Activated naive CD4-positive, alpha-beta T cell treated with anti-CD3 and anti-CD28 coated beads for 36 hours (primary cell): Measurements from ENCODE around the gene UCN2. TPM values are rescaled to one million over a fixed set of nuclear protein-coding genes. Genes with fewer than 3 reads are reported as not detected.

Source experiments
- CTCF ChIA-PET: fragments of 350-600 bp; sonication (Branson Sonifier 250); formaldehyde crosslinking; loops from one replicate; lab custom pipeline; 2021; ENCODE audit warnings: antibody characterized with exemption; lab: Charles Lee
- DNase-seq: peaks from one replicate; pipeline ENCODE4 v3.0.0-alpha.2; 2020
- H3K27ac Mint-ChIP-seq: one replicate; pipeline ENCODE4 v1.8.0; 2021; ENCODE audit warnings: mild to moderate bottlenecking, mixed read lengths
- H3K27me3 Mint-ChIP-seq: one replicate; pipeline ENCODE4 v1.8.0; 2021; ENCODE audit warnings: low read depth, mixed read lengths
- H3K36me3 Mint-ChIP-seq: one replicate; pipeline ENCODE4 v1.8.0; 2021; ENCODE audit warnings: low read depth, mixed read lengths
- H3K4me1 Mint-ChIP-seq: one replicate; pipeline ENCODE4 v1.8.0; 2021; ENCODE audit warnings: low read depth, mixed read lengths
- H3K4me3 Mint-ChIP-seq: one replicate; pipeline ENCODE4 v1.8.0; 2021; ENCODE audit warnings: mild to moderate bottlenecking, moderate library complexity, mixed read lengths
- H3K9me3 Mint-ChIP-seq: one replicate; pipeline ENCODE4 v1.8.0; 2021; ENCODE audit warnings: mixed read lengths
- intact Hi-C: fragments of 100-400 bp; cut with micrococcal nuclease; formaldehyde crosslinking; loops from one replicate; pipeline ENCODE4 v1.15.1; 2023
- microRNA-seq: library from miRNA; unstranded; fragments of <30 nt; microRNA quantifications from one replicate; pipeline ENCODE4 v1.2.0, GENCODE V29; 2022; ENCODE audit warnings: borderline microRNAs expressed, borderline replicate concordance
- total RNA-seq, 2 experiments: library from RNA; stranded (reverse); gene quantifications; one replicate each; pipeline ENCODE4 v1.2.3, GENCODE V29; 2021

Gene UCN2
- total RNA-seq, 2 experiments from 2014 or later, result not detected

DNA sequence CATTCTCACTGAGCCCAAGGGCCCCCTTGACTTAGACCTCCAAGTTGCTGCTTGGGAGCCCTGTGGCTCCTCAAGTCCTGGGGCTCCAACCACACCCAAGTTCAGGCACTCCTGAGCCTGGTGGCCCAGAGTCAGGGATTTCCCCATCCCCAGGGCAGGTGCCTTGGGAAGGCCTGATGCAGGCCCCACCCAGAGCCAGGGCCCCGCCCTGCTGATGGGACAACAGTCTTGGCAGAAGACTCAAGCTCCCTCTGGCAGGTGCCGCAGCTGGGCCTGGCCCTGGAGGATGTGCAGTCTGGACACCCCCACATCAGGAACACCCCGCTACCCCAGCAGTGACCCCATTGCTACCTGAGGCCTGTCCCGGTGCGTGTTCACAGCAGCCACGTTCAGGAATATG is 41.9 kb downstream of the UCN2 start:
- H3K27ac Mint-ChIP-seq, result no peak overlapping the region
- CTCF ChIA-PET, result interaction anchor here (0.5 to 1.6 kb wide), 2 partner anchors 28 to 48 kb away, joined by 3 to 4 read pairs; no protein-coding TSS in a partner anchor
- H3K4me1 Mint-ChIP-seq, result peaks cover 33% of the 10 kb centered on the region
- no peaks in the 10 kb centered on the region for H3K9me3 Mint-ChIP-seq
- H3K36me3 Mint-ChIP-seq, result no peaks in the 10 kb centered on the region
- H3K4me3 Mint-ChIP-seq, result no peak overlapping the region
- no peak for DNase-seq
- H3K27me3 Mint-ChIP-seq, result no peaks in the 10 kb centered on the region
- intact Hi-C loops, result no loop called here

- peaks cover 55% of the 10 kb centered on the region for H3K4me1 Mint-ChIP-seq
- DNase-seq, result no peak
- no peak overlapping the region for H3K4me3 Mint-ChIP-seq
- H3K27me3 Mint-ChIP-seq, result no peaks in the 10 kb centered on the region
- CTCF ChIA-PET, result interaction anchor here (1.0 kb wide), 1 partner anchor 83 kb away, joined by 3 read pairs; no protein-coding TSS in a partner anchor
- H3K36me3 Mint-ChIP-seq, result no peaks in the 10 kb centered on the region
- no peaks in the 10 kb centered on the region for H3K9me3 Mint-ChIP-seq
- no peak overlapping the region for H3K27ac Mint-ChIP-seq
- intact Hi-C loops, result no loop called here
These were observed 44.3 kb downstream of the UCN2 start for GRCh38 chr3:48519277-48519643.

GRCh38 chr3:48518638-48519276 is 44.8 kb downstream of the UCN2 start:
- H3K27me3 Mint-ChIP-seq, result no peaks in the 10 kb centered on the region
- H3K4me1 Mint-ChIP-seq, result peaks cover 60% of the 10 kb centered on the region
- DNase-seq, result no peak
- H3K4me3 Mint-ChIP-seq, result no peak overlapping the region
- CTCF ChIA-PET, result interaction anchor here (1.0 kb wide), 1 partner anchor 83 kb away, joined by 3 read pairs; no protein-coding TSS in a partner anchor
- no peaks in the 10 kb centered on the region for H3K36me3 Mint-ChIP-seq
- no peak overlapping the region for H3K27ac Mint-ChIP-seq
- intact Hi-C loops, result no loop called here
- no peaks in the 10 kb centered on the region for H3K9me3 Mint-ChIP-seq

GRCh38 chr3:48518069-48518468 is 45.5 kb downstream of the UCN2 start:
- no peak overlapping the region for H3K27ac Mint-ChIP-seq
- DNase-seq, result no peak
- H3K27me3 Mint-ChIP-seq, result no peaks in the 10 kb centered on the region
- H3K4me3 Mint-ChIP-seq, result no peak overlapping the region
- intact Hi-C loops, result no loop called here
- CTCF ChIA-PET, result no interaction called here
- no peaks in the 10 kb centered on the region for H3K9me3 Mint-ChIP-seq
- H3K36me3 Mint-ChIP-seq, result no peaks in the 10 kb centered on the region
- H3K4me1 Mint-ChIP-seq, result peaks cover 61% of the 10 kb centered on the region

- intact Hi-C loops, result no loop called here
- Mint-ChIP-seq H3K36me3 (no peaks in the 10 kb centered on the region), H3K9me3 (no peaks in the 10 kb centered on the region), H3K27me3 (no peaks in the 10 kb centered on the region), H3K4me1 (peaks cover 65% of the 10 kb centered on the region), H3K4me3 (no peak overlapping the region), H3K27ac (peak overlapping the region; percentile 76)
- CTCF ChIA-PET, result interaction anchor here (0.7 to 1.3 kb wide), 4 partner anchors 12 to 116 kb away, joined by 3 to 4 read pairs (median 4); no protein-coding TSS in a partner anchor
- DNase-seq, result peak; percentile 58
These were observed 47.0 kb downstream of the UCN2 start for GRCh38 chr3:48516571-48516970.

- no peaks in the 10 kb centered on the region for H3K27me3 Mint-ChIP-seq
- peaks cover 65% of the 10 kb centered on the region for H3K4me1 Mint-ChIP-seq
- no peaks in the 10 kb centered on the region for H3K9me3 Mint-ChIP-seq
- H3K36me3 Mint-ChIP-seq, result no peaks in the 10 kb centered on the region
- H3K4me3 Mint-ChIP-seq, result no peak overlapping the region
- no peak overlapping the region for H3K27ac Mint-ChIP-seq
- intact Hi-C loops, result loop anchor here (1.0 kb wide), 1 partner anchor 7 kb away; no protein-coding TSS in a partner anchor
- CTCF ChIA-PET, result interaction anchor here (0.7 to 1.5 kb wide), 3 partner anchors 26 to 113 kb away, joined by 3 to 7 read pairs (median 5); no protein-coding TSS in a partner anchor
- DNase-seq, result peak; percentile 35
These were observed 49.0 kb downstream of the UCN2 start for GRCh38 chr3:48514431-48515227.

Small RNA genes lying within 50 kb of the gene (microRNA-seq; reads per million reads assigned to microRNA genes)
- gene MIR6823 (not detected), gene MIR711 (not detected)

Other genes starting within 250 kb of the UCN2 start
- gene SPINK8, start 230.1 kb downstream of the UCN2 start, total RNA-seq, result not detected
- not detected for gene FBXW12, start 191.6 kb downstream of the UCN2 start, total RNA-seq
- 1 to 10 TPM; 1.5 to 2.0 TPM for gene PLXNB1, start 133.7 kb downstream of the UCN2 start, total RNA-seq
- gene CCDC51, start 123.7 kb downstream of the UCN2 start, total RNA-seq, result 10 to 100 TPM; 16.4 to 17.4 TPM
- gene TMA7, start 123.5 kb downstream of the UCN2 start, total RNA-seq, result 100 to 1,000 TPM; 319 to 353 TPM
- gene ATRIP, start 117.0 kb downstream of the UCN2 start, total RNA-seq, result 10 to 100 TPM in 1 of 2 experiments, 1 to 10 TPM in 1; 8.9 to 10.0 TPM
- gene SHISA5, start 59.6 kb downstream of the UCN2 start, total RNA-seq, result 10 to 100 TPM; 85.7 to 90.3 TPM
- 1 to 10 TPM; 5.1 to 5.4 TPM for gene PFKFB4, start 7.0 kb downstream of the UCN2 start, total RNA-seq
- gene COL7A1, start 31.5 kb upstream of the UCN2 start, total RNA-seq, result 1 to 10 TPM in 1 of 2 experiments, under 1 TPM in 1; 0.84 to 1.0 TPM
- gene UQCRC1, start 45.9 kb upstream of the UCN2 start, total RNA-seq, result 100 to 1,000 TPM; 211 to 232 TPM
- not detected for gene TMEM89, start 58.0 kb upstream of the UCN2 start, total RNA-seq
- 10 to 100 TPM; 24.3 to 24.7 TPM for gene SLC26A6, start 71.7 kb upstream of the UCN2 start, total RNA-seq
- 1 to 10 TPM; 4.9 to 5.1 TPM for gene CELSR3, start 99.1 kb upstream of the UCN2 start, total RNA-seq
- gene NCKIPSD, start 122.1 kb upstream of the UCN2 start, total RNA-seq, result 10 to 100 TPM; 27.3 to 28.7 TPM
- 10 to 100 TPM; 64.3 to 68.3 TPM for gene IP6K2, start 153.4 kb upstream of the UCN2 start, total RNA-seq